ENCODE results near the gene FTCD.
A peak's percentile ranks its signal among the peaks of the same experiment; 100 is the strongest.

Gene FTCD

DNA sequence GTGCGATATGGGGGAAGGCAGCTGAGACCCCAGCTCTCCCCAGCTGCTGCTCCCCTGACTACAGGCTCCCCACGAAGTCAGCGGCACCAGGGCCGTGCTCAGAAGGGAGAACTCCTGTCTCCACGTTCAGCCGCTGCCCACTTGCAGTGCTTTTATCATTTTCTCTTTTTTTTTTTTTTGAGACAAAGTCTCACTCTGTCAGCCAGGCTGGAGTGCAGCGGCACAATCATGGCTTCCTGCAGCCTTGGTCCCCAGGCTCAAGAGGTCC is 933 bp upstream of the FTCD start:
- no peak for TF ChIP-seq POLR2A (IDR thresholded peaks at IDR 0.05; ENCODE audit: low read length)
- TF ChIP-seq GATA1 (IDR thresholded peaks at IDR 0.05; ENCODE audit: low read depth, low read length), result no peak

GRCh38 chr21:46154955-46155513 is 345 bp downstream of the FTCD start:
- DNase-seq, result no peak
- TF ChIP-seq POLR2A (IDR thresholded peaks at IDR 0.05; ENCODE audit: low read length) (no peak), GATA1 (IDR thresholded peaks at IDR 0.05; ENCODE audit: low read depth, low read length) (no peak)

More for the DNA sequence above, 933 bp upstream of the FTCD start:
- DNase-seq, result no peak

GRCh38 chr21:46154155-46154954 is 1.0 kb downstream of the FTCD start:
- no peak for TF ChIP-seq GATA1 (IDR thresholded peaks at IDR 0.05; ENCODE audit: low read depth, low read length)
- no peak for TF ChIP-seq POLR2A (IDR thresholded peaks at IDR 0.05; ENCODE audit: low read length)
- DNase-seq, result no peak

- peak; percentile 86 to 88 for DNase-seq
- TF ChIP-seq GATA1 (IDR thresholded peaks at IDR 0.05; ENCODE audit: low read depth, low read length) (no peak), POLR2A (IDR thresholded peaks at IDR 0.05; ENCODE audit: low read length) (no peak)
Measured at GRCh38 chr21:46153247-46154154, 1.9 kb downstream of the FTCD start.

DNA sequence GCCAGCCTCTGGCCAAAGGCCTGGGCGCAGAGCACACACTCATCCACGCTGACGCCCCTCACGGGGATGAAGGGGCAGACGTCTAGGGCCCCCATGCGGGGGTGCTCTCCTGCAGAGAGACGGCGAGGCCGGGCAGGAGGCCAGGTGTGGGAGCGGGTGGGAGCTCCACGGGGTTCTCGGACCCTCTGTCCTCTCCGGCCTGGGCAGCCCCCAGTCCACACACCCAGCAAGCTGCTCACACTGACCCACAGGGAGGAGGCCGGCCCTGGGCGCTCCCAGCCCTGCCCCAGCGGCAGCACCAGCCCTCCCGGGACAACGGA is 2.5 kb downstream of the FTCD start:
- DNase-seq, result no peak
- no peak for TF ChIP-seq POLR2A (IDR thresholded peaks at IDR 0.05; ENCODE audit: low read length)
- TF ChIP-seq GATA1 (IDR thresholded peaks at IDR 0.05; ENCODE audit: low read depth, low read length), result no peak

- no peak for TF ChIP-seq GATA1 (IDR thresholded peaks at IDR 0.05; ENCODE audit: low read depth, low read length)
- no peak for TF ChIP-seq POLR2A (IDR thresholded peaks at IDR 0.05; ENCODE audit: low read length)
- DNase-seq, result no peak
Measured at GRCh38 chr21:46151989-46152926, 3.1 kb downstream of the FTCD start.

DNA sequence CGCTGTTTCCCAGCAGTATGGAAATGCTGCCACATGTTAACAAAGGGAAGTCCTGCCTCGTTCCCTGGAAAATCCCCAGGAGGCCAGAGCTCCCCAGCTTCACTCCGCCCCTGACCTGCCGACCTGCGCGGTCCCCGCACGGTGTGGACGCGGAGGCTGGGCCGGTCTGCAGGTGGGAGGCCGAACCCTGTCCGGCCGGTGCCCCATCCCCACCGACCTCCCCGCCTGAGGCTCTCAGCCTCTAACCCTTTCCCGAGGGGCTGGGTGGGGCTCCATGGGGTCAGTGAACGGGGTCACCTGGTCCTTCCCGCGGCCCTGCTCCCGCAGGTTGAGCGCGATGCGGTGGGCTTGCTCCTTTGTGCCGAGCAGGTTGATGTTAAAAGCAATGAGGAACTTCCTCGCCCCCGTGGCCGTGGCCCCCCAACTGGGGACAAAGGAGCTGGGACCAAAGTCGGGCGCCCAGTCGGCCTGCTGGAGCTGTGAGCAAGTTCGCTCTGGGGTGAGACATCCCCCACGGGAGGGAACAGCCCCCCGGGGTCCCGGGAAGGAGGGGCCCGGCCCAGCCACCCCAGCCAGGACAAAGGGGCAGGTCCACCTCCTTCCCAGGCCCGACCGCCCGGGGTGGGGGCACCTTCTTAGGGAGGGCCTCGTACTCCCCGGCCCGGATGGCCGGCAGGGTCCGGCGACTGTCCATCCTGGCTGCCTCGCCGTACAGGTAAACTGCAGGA is 4.0 kb downstream of the FTCD start:
- no peak for DNase-seq
- TF ChIP-seq GATA1 (IDR thresholded peaks at IDR 0.05; ENCODE audit: low read depth, low read length), result no peak

DNA sequence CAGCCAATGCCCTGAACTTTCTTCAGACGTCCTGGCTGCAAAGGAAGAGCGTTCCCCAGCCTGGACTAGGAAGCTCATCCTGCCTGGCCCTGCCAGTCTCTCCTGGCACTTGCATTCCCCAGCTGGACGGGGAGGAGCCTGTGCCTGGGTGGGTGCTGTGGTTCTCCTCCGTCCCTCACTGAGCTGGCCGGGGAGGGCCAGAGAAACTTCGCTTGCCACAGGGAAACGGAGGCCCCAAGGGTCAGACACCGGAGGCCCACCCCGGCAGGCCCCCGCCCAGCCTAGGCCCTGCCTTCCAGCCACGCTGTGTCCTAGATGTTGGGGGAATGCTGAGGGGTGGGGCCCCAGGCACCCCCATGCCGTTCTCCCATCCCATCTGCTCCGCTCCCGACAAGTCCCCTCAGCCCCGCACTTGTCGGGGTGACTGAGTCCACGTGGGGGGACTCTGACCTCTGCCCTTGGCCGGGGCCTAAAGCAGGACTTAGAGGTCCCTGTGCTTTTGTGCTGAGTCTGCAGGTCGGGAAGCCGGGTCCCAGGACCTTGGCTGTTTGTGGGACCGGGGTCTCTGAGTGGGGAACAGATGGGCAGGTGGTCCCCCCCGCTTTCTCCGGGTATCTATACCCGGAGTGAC is 4.8 kb downstream of the FTCD start:
- TF ChIP-seq GATA1 (IDR thresholded peaks at IDR 0.05; ENCODE audit: low read depth, low read length) (no peak), POLR2A (IDR thresholded peaks at IDR 0.05; ENCODE audit: low read length) (no peak)
- no peak for DNase-seq

DNA sequence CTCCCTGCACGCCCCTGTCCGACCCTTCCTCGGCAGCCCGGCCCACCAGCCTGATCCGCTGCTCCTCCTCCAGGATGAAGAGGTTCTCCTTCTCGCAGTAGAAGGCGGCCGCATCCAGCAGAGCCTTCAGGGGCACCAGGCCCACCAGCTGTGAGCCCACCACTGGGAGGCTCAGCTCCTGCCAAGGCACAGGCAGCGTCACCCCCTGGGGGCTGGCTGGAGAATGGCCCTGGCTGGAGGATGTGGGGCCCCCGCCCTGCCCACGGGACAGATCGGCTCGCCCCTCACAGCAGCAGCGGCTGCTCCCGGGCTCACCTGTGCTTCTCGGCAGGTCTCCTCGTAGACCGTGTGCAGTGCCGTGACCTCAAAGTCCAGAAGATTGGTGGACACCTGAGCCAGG is 5.3 kb downstream of the FTCD start:
- DNase-seq, result no peak
- no peak for TF ChIP-seq GATA1 (IDR thresholded peaks at IDR 0.05; ENCODE audit: low read depth, low read length)
- no peak for TF ChIP-seq POLR2A (IDR thresholded peaks at IDR 0.05; ENCODE audit: low read length)

GRCh38 chr21:46149205-46149901 is 6.0 kb downstream of the FTCD start:
- TF ChIP-seq POLR2A (IDR thresholded peaks at IDR 0.05; ENCODE audit: low read length), result no peak
- no peak for TF ChIP-seq GATA1 (IDR thresholded peaks at IDR 0.05; ENCODE audit: low read depth, low read length)

DNA sequence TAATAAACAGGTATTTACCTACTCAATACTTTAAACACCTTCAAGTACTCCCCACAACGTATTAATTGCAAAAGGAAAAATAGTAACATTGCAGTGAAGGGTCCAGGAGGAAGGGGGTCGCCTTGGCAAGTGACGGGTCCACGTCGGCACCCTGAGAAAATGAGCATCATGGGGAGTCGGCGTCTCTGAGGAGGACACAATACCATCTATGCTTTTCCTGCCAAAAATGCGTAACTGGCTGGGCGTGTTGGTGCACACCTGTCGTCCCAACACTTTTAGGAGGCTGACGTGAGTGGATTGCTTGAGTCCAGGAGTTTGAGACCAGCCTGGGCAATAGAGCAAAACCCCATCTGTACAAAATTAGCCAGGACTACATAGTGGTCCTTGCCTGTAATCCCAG is 7.3 kb downstream of the FTCD start:
- DNase-seq, result no peak
- no peak for TF ChIP-seq POLR2A (IDR thresholded peaks at IDR 0.05; ENCODE audit: low read length)
- TF ChIP-seq GATA1 (IDR thresholded peaks at IDR 0.05; ENCODE audit: low read depth, low read length), result no peak

More at GRCh38 chr21:46149205-46149901, 6.0 kb downstream of the FTCD start:
- no peak for DNase-seq

DNA sequence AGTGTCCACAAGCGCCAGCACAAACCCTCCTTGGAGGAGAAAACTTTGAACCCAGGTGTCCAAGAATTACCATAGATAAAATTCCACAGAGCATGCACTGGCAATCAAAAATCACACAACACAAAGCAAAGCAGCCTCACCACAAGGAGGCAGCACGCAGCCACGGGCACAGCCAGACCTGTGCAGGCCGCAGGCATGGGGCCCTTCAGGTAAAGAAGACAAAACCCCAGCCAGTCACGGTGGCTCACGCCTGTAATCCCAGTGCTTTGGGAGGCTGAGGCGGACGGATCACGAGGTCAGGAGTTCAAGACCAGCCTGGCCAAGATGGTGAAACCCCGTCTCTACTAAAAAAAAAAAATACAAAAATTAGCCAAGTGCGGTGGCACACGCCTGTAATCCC is 8.0 kb downstream of the FTCD start:
- peak; percentile 72 to 80 for DNase-seq
